Fibroblast of skin of abdomen (primary cell): ENCODE results near the gene SP140L.
"Not testable (repeated sequence)": the region's sequence is repeated elsewhere in the genome, so short reads cannot be mapped to it uniquely, and the experiment has no call there.

Source experiments
- DNase-seq: peaks from one replicate; pipeline ENCODE4 v3.0.0-alpha.2; 2013

SP140L gene

DNA sequence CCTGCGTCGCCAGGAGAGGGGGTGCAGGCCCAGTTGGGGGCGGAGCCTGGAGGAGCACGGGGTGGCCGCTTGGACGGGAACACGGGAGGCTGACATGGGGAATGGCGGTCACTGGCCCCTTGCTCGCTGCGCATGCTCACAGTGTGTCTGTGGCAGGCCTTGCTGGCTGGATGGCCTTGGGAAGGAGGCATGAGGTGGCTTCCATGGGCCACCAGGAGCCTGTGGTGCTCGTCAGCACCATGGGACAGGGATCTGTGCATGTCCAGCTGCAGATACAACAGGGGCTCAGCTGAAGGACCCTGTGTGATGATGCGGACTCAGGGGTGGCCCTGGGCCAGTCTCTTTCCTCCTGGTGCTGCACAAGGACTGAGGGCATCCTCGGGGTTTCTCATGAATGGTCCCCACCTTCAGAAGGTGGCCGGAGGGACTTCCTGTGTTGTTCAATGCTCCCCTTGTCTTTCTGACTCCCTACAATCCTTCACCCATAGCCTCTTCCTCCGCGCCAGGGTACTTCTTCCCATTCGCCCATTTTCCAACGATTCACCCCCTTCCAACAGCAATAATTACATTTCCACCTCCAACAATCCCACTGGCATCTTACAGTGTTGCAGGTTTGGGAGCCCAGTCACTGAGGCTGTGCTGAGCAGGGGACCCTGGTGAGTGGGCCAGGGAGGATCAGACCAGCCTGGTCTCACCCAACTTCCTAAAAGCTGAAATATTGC lies 3.4 kb upstream of the SP140L start:
- DNase-seq: no peak

DNA sequence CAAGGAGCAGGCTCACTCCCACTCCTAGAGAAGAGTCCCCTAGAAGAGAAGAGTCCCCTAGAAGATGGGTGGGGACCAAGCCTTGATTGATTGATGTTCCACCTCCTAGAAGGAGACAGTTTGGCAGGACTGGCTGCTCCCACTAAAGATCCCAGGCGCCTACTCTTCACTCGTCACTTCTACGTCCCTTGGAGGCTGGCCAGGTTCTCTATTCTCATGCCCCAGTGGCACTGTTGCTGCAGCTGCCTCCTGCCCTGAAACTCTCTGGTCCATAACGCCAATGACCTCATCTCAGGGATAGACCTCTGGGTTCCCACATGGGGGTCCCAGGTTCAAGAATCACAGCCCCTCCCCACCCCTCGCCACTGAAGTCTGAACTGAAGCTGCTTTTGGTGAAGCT lies 2.5 kb upstream of the SP140L start:
- DNase-seq: no peak

- no peak for DNase-seq
Measured at GRCh38 chr2:230325316-230326243, 1.4 kb upstream of the SP140L start.

DNA sequence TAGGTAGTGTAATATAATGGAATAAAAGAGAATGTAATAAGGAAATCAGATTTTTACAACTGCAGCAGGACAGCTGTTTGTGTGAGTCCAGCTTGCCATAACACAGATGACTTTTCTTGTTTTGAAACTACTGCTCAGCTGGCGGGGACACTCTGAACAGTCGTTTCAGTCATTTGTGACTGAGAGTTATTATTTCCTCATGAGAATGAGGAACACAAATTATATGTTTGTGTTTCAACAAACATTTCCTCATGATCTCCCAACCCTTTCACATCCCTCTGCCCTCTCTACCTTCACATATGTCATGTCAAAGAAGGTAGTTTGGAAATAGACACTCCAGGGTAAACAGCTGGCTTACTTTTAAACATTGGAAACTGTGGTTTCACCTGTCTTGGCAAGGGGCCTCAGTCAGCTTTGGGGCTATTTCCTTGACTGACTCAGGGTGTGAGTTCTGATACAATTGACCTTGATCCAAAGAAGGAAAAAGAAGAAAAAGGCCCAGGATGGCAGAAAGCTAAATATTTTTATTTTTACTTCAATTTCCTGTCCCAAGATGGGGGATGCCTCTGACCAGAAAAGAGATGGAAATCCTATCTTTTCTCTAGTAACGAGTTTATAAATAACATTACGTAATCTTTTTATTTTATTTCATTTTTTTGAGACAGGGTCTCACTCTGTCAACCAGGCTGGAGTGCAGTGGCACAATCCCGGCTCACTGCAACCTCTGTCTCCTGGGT lies 593 bp downstream of the SP140L start:
- no peak for DNase-seq

DNA sequence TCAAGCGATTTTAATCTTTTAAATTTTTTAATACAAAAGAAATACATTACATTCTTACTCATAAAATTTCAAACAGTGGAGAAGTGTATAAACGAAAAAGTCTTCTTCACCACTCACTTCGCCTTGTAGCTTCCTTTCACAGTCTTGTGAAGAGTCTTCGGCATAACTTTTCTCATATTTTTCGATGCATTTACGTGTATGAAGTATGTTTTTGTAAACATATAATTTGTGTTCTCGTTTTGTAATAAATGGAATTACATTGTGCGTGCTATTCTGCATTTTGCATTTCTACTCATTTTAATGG lies 1.1 kb downstream of the SP140L start:
- DNase-seq: no peak

DNA sequence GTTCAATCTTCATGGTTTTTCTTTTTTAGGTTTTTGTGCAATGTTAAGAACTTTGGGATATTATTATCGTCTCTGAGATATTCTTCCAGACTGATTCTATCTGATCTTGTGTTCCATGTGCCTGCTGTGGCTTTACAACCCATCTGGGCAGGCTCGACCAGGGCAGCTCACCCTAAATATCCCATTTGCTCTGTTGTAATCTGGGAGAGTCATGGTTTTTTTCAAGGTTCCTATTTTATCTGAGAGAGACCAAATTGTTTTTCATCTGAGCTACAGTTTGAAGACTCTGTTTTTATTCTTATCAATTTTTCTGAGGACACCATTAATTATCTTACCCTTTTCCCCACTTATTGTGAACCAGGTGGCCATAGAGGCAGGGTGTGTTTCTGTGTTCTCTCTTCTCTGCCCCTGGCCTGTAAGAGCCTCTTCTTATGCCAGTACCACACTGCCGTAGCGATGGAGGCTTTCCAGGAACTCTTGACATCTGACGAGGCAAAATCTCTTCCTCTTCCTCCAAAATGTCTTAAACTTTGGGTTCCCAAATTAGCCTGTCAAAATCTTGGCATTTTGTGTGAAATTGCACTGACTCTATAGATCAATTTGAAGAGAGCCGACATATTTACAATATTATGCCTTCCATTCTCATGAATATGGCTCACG lies 3.1 kb downstream of the SP140L start:
- DNase-seq: no peak

- DNase-seq: no peak
Measured at GRCh38 chr2:230330725-230331124, 3.7 kb downstream of the SP140L start.

GRCh38 chr2:230335461-230335863 lies 8.5 kb downstream of the SP140L start:
- DNase-seq: no peak

DNA sequence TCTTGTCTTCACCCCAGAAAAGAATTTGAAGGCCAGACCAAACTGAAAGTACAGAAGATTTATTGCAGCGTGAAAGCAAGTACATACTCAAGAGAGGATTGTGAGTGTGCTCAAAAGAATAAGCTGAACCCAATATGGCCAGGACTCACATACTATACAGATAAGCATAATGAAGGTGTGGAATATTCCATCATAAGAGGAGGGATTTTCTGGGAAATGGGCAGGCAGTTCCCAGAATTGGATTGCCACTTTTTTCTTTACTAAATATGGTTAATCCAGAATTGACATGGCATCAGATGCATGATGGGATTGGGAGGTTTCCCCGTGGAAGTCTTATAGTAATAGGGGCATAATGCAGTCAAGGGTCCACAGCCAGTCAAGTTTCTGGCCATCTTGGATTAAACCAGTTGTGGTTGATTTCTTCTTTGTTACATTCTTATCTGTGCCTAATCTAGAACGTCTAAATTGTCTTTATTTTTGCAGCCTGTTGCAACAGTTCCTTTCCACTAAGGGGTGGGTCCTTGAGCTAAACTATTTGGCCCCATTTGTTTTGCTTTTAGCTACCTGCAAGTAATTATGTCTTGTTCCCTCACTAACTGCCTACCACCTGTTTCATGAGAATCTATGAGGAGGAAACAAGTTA lies 9.0 kb downstream of the SP140L start:
- no peak for DNase-seq

- not testable (repeated sequence) for DNase-seq
Measured at GRCh38 chr2:230341936-230342528, 15.0 kb downstream of the SP140L start.

DNA sequence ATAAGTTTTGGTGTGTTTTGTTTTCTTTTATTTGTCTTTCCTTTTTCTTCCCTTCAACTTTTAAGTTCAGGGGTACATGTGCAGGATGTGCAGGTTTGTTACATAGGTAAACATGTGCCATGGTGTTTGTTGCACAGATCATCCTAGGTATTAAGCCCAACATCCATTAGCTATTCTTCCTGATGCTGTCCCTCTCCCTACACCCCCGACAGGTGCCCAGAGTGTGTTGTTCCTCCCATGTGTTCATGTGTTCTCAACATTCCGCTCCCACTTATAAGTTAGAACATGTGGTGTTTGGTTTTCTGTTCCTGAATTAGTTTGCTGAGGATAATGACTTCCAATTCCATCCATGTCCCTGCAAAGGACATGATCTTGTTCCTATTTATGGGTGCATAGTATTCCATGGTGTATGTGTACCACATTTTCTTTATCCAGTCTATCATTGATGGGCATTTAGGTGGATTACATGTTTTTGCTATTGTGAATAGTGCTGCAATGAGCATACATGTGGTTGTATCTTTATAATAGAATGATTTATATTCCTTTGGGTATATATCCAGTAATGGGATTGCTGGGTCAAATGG lies 16.1 kb downstream of the SP140L start:
- DNase-seq: not testable (repeated sequence)

- DNase-seq: no peak
Measured at GRCh38 chr2:230343747-230344146, 16.8 kb downstream of the SP140L start.

- no peak for DNase-seq
Measured at GRCh38 chr2:230346465-230346864, 19.5 kb downstream of the SP140L start.

GRCh38 chr2:230346921-230347533 lies 20.0 kb downstream of the SP140L start:
- DNase-seq: no peak

- DNase-seq: no peak
Measured at GRCh38 chr2:230347659-230348305, 20.8 kb downstream of the SP140L start.

DNA sequence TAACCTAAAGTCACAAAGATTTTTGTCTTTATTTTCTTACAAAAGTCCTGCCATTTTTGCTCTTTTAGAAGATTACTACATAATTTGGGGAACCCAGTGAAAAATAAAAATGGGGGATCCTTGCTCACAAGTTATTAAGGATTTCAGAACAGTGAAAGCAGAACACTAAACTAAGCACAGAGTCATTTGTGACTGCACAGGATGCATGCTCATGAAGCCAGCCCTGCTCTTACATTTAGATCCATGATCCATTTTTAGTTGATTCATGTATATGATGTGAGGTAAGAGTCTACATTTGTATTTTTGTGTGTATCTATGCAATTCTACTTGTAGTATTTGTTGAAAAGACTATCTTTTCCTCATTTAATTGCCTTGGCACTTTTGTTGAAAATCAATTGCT lies 21.8 kb downstream of the SP140L start:
- DNase-seq: no peak

DNA sequence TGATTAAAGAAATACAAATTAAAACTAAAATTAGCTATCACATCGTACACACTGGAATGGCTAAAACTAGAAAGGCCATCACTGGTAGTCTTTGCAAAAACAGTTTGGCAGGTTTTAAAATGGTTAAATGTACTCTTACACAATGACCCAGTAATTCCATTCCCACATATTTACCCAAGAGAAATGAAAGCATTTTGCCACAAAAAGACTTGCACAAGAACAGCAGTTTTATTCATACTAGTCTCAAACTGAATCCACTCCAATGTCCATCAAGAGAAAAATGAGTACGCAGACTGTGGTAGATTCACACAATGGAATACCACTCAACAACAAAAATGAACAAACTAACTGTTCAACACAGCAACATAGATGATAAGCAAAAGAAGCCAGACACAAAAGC lies 29.1 kb downstream of the SP140L start:
- DNase-seq: no peak

GRCh38 chr2:230358305-230358704 lies 31.3 kb downstream of the SP140L start:
- DNase-seq: peak; percentile 12

GRCh38 chr2:230360028-230360427 lies 33.0 kb downstream of the SP140L start:
- no peak for DNase-seq

- no peak for DNase-seq
Measured at GRCh38 chr2:230362030-230362691, 35.2 kb downstream of the SP140L start.
